ENCODE results near the gene MCFD2.
"Not testable (repeated sequence)": the region's sequence is repeated elsewhere in the genome, so short reads cannot be mapped to it uniquely, and the experiment has no call there.

The MCFD2 gene

GRCh38 chr2:46900381-46900780, 15.2 kb downstream of the MCFD2 start:
- no peak for DNase-seq

GRCh38 chr2:46899053-46899452, 16.6 kb downstream of the MCFD2 start:
- no peak for DNase-seq

GRCh38 chr2:46898024-46898423, 17.6 kb downstream of the MCFD2 start:
- no peak for DNase-seq

- DNase-seq: no peak
Observed at GRCh38 chr2:46893269-46893939, 22.2 kb downstream of the MCFD2 start.

- DNase-seq: no peak
Observed at GRCh38 chr2:46891956-46892553, 23.6 kb downstream of the MCFD2 start.

- DNase-seq: no peak
Observed at GRCh38 chr2:46888421-46888952, 27.1 kb downstream of the MCFD2 start.

- no peak for DNase-seq
Observed at GRCh38 chr2:46887028-46887885, 28.3 kb downstream of the MCFD2 start.

- DNase-seq: no peak
Observed at GRCh38 chr2:46886268-46887027, 29.2 kb downstream of the MCFD2 start.

- no peak for DNase-seq
Observed at GRCh38 chr2:46885376-46885775, 30.2 kb downstream of the MCFD2 start.

- DNase-seq: no peak
Observed at GRCh38 chr2:46879511-46879910, 36.1 kb downstream of the MCFD2 start.

GRCh38 chr2:46878886-46879285, 36.7 kb downstream of the MCFD2 start:
- no peak for DNase-seq

GRCh38 chr2:46878240-46878877, 37.2 kb downstream of the MCFD2 start:
- no peak for DNase-seq

GRCh38 chr2:46877619-46878113, 37.9 kb downstream of the MCFD2 start:
- DNase-seq: no peak

- DNase-seq: peak; percentile 59
Observed at GRCh38 chr2:46876741-46877384, 38.7 kb downstream of the MCFD2 start.

GRCh38 chr2:46875962-46876689, 39.5 kb downstream of the MCFD2 start:
- not testable (repeated sequence) for DNase-seq

GRCh38 chr2:46875226-46875899, 40.2 kb downstream of the MCFD2 start:
- no peak for DNase-seq

- no peak for DNase-seq
Observed at GRCh38 chr2:46874236-46874929, 41.2 kb downstream of the MCFD2 start.

- DNase-seq: peak; percentile 35
Observed at GRCh38 chr2:46873604-46874068, 42.0 kb downstream of the MCFD2 start.

- DNase-seq: no peak
Observed at GRCh38 chr2:46872902-46873603, 42.6 kb downstream of the MCFD2 start.

Data from DMS153 (cell line).